ENCODE measurements around the gene PPP1R13B. TPM values are rescaled to one million over a fixed set of nuclear protein-coding genes. Genes with fewer than 3 reads are reported as not detected.

Gene PPP1R13B
- total RNA-seq, 1 donor from 2014 or later = 16.2 TPM

GRCh38 chr14:103715052-103716000 lies 132.0 kb downstream of the PPP1R13B start, which contains the start of the genes XRCC3 and ZFYVE21:
Gene XRCC3, minus strand, starts transcription at chr14:103715451. Its CDS starts 4,364 bp downstream, at chr14:103711087.
Gene ZFYVE21, plus strand, starts transcription at chr14:103715810. Its CDS starts 32 bp downstream, at chr14:103715842.
- peak; percentile 95 for ATAC-seq (ENCODE audit: low read depth)
- no peak for TF ChIP-seq CTCF (IDR thresholded peaks at IDR 0.05)
- Mint-ChIP-seq H3K4me1 (peaks cover 34% of the 10 kb centered on the region), H3K4me3 (peak within 1 kb of the TSS; percentile 89), H3K36me3 (ENCODE audit: low read depth) (peaks cover 7% of the 10 kb centered on the region), H3K9me3 (no peaks in the 10 kb centered on the region), H3K27ac (peak within 1 kb of the TSS; percentile 81), H3K27me3 (no peaks in the 10 kb centered on the region)
- DNase-seq = peak; percentile 97
- ChIA-PET POLR2A (interaction anchor here (0.5 to 1.5 kb wide), 7 partner anchors 10 to 1399 kb away, joined by 3 to 7 read pairs (median 3); partner anchors contain the start of gene KLC1), CTCF (no interaction called here)
- intact Hi-C loops (cut with micrococcal nuclease) = loop anchor here (1.0 to 10.0 kb wide), 6 partner anchors 15 to 381 kb away; partner anchors contain the start of genes BAG5, COA8, EIF5 and KLC1

GRCh38 chr14:103714063-103714724 lies 133.2 kb downstream of the PPP1R13B start:
- ChIA-PET CTCF (no interaction called here), POLR2A (interaction anchor here (0.5 to 1.5 kb wide), 2 partner anchors 12 to 105 kb away, joined by 4 to 7 read pairs; no protein-coding TSS in a partner anchor)
- H3K9me3 Mint-ChIP-seq = no peaks in the 10 kb centered on the region
- no peak overlapping the region for H3K27ac Mint-ChIP-seq
- no peak for ATAC-seq (ENCODE audit: low read depth)
- no peak for DNase-seq
- no peak for TF ChIP-seq CTCF (IDR thresholded peaks at IDR 0.05)
- peaks cover 34% of the 10 kb centered on the region for H3K4me1 Mint-ChIP-seq
- peak overlapping the region; percentile 89 for H3K4me3 Mint-ChIP-seq
- intact Hi-C loops (cut with micrococcal nuclease) = loop anchor here (2.0 to 10.0 kb wide), 2 partner anchors 13 to 379 kb away; partner anchors contain the start of gene EIF5
- H3K27me3 Mint-ChIP-seq = no peaks in the 10 kb centered on the region
- peaks cover 12% of the 10 kb centered on the region for H3K36me3 Mint-ChIP-seq (ENCODE audit: low read depth)

GRCh38 chr14:103713304-103714062 lies 133.9 kb downstream of the PPP1R13B start:
- intact Hi-C loops (cut with micrococcal nuclease) = loop anchor here (2.0 to 10.0 kb wide), 2 partner anchors 13 to 379 kb away; partner anchors contain the start of gene EIF5
- no peak overlapping the region for H3K27ac Mint-ChIP-seq
- DNase-seq (no peak), ATAC-seq (ENCODE audit: low read depth) (no peak)
- no peaks in the 10 kb centered on the region for H3K9me3 Mint-ChIP-seq
- H3K4me1 Mint-ChIP-seq = peaks cover 29% of the 10 kb centered on the region
- ChIA-PET POLR2A (interaction anchor here (0.5 to 0.8 kb wide), 2 partner anchors 19 to 106 kb away, joined by 3 to 4 read pairs; no protein-coding TSS in a partner anchor), CTCF (no interaction called here)
- no peaks in the 10 kb centered on the region for H3K27me3 Mint-ChIP-seq
- peaks cover 19% of the 10 kb centered on the region for H3K36me3 Mint-ChIP-seq (ENCODE audit: low read depth)
- H3K4me3 Mint-ChIP-seq = peak overlapping the region; percentile 89
- no peak for TF ChIP-seq CTCF (IDR thresholded peaks at IDR 0.05)

- Mint-ChIP-seq H3K27ac (no peak overlapping the region), H3K4me3 (no peak overlapping the region), H3K4me1 (peaks cover 26% of the 10 kb centered on the region), H3K27me3 (no peaks in the 10 kb centered on the region), H3K36me3 (ENCODE audit: low read depth) (peaks cover 25% of the 10 kb centered on the region), H3K9me3 (no peaks in the 10 kb centered on the region)
- ATAC-seq (ENCODE audit: low read depth) = no peak
- no peak for DNase-seq
- no peak for TF ChIP-seq CTCF (IDR thresholded peaks at IDR 0.05)
- ChIA-PET CTCF (no interaction called here), POLR2A (interaction anchor here (0.8 kb wide), 1 partner anchor 19 kb away, joined by 3 read pairs; no protein-coding TSS in a partner anchor)
- intact Hi-C loops (cut with micrococcal nuclease) = loop anchor here (10.0 kb wide), 1 partner anchor 378 kb away; the partner anchor contains the start of gene EIF5
Measured at GRCh38 chr14:103712633-103713247, 134.6 kb downstream of the PPP1R13B start.

Data from activated B cell treated with CpG ODN at 0.5 μM for 24 hours (primary cell).